GM12874 (cell line): ENCODE data around the gene CDH8.

Source experiments
- CTCF ChIP-seq: IDR thresholded peaks from 2 replicates; pipeline ENCODE4 v1.5.1; 2011; ENCODE audit warnings: low read depth, mild to moderate bottlenecking, control low read depth, low read length, moderate library complexity; ENCODE audit not compliant: insufficient read depth

The CDH8 gene

GRCh38 chr16:61901689-61902088, 134.5 kb downstream of the CDH8 start:
- TF ChIP-seq CTCF: no peak

- TF ChIP-seq CTCF: no peak
Measured at GRCh38 chr16:61900482-61900881, 135.8 kb downstream of the CDH8 start.

GRCh38 chr16:61897657-61898056, 138.6 kb downstream of the CDH8 start:
- TF ChIP-seq CTCF: no peak

- TF ChIP-seq CTCF: no peak
Measured at GRCh38 chr16:61892531-61892930, 143.7 kb downstream of the CDH8 start.

- TF ChIP-seq CTCF: no peak
Measured at GRCh38 chr16:61891460-61891859, 144.8 kb downstream of the CDH8 start.

- TF ChIP-seq CTCF: no peak
Measured at GRCh38 chr16:61890386-61890785, 145.9 kb downstream of the CDH8 start.

GRCh38 chr16:61887903-61888302, 148.3 kb downstream of the CDH8 start:
- no peak for TF ChIP-seq CTCF

- TF ChIP-seq CTCF: no peak
Measured at GRCh38 chr16:61885343-61885742, 150.9 kb downstream of the CDH8 start.
